Cardiac muscle cell (in vitro differentiated cells and primary cell): ENCODE measurements around the gene TRPV5. TPM values are rescaled to one million over a fixed set of nuclear protein-coding genes. Genes with fewer than 3 reads are reported as not detected.

ENCODE experiments used
- DNase-seq, 2 donors: peaks; one replicate each; pipeline versions ENCODE4 v3.0.0 to v3.0.0-alpha.2; 2010 to 2017; ENCODE audit warnings: low read depth in 1 of 2, low spot score in 1 of 2
- H3K27ac ChIP-seq: fragments of 200-600 bp; sonication (generic); 2 replicates; pipeline ENCODE4 v1.5.1; 2016
- H3K27me3 ChIP-seq: fragments of 200-600 bp; sonication (generic); 2 replicates; pipeline ENCODE4 v1.6.0; 2016; ENCODE audit warnings: control low read depth
- H3K36me3 ChIP-seq: fragments of 200-600 bp; sonication (generic); 2 replicates; pipeline ENCODE4 v1.5.1; 2016; ENCODE audit warnings: control low read depth
- H3K4me1 ChIP-seq: fragments of 200-600 bp; sonication (generic); 2 replicates; pipeline ENCODE4 v1.8.1; 2017; ENCODE audit warnings: low read depth, mild to moderate bottlenecking, mixed run types
- H3K4me3 ChIP-seq: fragments of 200-600 bp; sonication (generic); 2 replicates; pipeline ENCODE4 v1.5.1; 2016; ENCODE audit warnings: mild to moderate bottlenecking
- H3K9me3 ChIP-seq: fragments of 200-600 bp; sonication (generic); 2 replicates; pipeline ENCODE4 v1.5.1; 2017; ENCODE audit warnings: low read depth, mild to moderate bottlenecking, control low read depth
- polyA plus RNA-seq: library from polyadenylated mRNA; unstranded; fragments of >200 nt; fragmentation: Nextera tagmentation; extraction: Ambion mirVana; gene quantifications from 2 replicates; pipeline ENCODE4 v1.2.1, GENCODE V29; 2016
- total RNA-seq: library from RNA; depleted of rRNA; stranded (reverse); fragments of >200 nt; gene quantifications from 2 replicates; pipeline ENCODE4 v1.2.3, GENCODE V29; 2016
- TF ChIP-seq, protein P1 (sequence below): IDR thresholded peaks from 2 replicates; pipeline ENCODE4 v1.5.1; 2012; ENCODE audit warnings: low read depth, mild to moderate bottlenecking, low read length

The TRPV5 gene
- total and polyA plus RNA-seq, 2 experiments from 2014 or later, result not detected

DNA sequence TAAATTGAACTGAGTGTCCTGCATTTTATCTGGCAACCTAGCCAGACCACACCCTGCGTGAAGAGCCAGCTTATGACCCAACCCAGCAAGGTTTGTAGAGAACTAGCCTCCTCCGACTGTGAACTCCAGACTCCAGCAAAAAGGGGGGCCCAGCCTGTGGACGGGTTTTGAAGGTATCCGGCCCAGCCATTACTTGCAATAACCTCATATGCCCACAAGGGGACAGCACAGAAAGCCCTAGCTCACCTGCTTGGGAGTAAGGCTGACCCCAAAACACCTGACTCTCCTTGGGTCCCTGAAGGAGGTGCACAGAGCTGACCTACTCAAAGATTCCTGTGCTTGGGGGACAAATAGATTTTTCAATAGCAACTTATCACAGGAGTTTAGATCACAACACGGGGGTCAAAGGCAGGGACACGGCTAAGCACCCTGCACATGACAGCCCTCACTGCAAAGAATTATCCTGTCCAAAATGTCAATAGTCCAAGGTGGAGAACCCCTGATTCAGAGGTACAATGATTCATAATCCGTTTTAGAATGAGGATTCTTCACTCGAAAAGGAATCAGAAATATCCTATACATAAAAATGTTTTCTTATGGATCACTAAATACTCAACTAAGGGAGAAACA is 52.6 kb downstream of the TRPV5 start:
- H3K36me3 ChIP-seq, result no peaks in the 10 kb centered on the region
- TF ChIP-seq, protein P1, sequence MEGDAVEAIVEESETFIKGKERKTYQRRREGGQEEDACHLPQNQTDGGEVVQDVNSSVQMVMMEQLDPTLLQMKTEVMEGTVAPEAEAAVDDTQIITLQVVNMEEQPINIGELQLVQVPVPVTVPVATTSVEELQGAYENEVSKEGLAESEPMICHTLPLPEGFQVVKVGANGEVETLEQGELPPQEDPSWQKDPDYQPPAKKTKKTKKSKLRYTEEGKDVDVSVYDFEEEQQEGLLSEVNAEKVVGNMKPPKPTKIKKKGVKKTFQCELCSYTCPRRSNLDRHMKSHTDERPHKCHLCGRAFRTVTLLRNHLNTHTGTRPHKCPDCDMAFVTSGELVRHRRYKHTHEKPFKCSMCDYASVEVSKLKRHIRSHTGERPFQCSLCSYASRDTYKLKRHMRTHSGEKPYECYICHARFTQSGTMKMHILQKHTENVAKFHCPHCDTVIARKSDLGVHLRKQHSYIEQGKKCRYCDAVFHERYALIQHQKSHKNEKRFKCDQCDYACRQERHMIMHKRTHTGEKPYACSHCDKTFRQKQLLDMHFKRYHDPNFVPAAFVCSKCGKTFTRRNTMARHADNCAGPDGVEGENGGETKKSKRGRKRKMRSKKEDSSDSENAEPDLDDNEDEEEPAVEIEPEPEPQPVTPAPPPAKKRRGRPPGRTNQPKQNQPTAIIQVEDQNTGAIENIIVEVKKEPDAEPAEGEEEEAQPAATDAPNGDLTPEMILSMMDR, result peak; percentile 92
- peak; percentile 44 to 61 for DNase-seq
- H3K9me3 ChIP-seq, result no peaks in the 10 kb centered on the region
- no peak overlapping the region for H3K4me3 ChIP-seq
- no peak overlapping the region for H3K27ac ChIP-seq
- no peaks in the 10 kb centered on the region for H3K4me1 ChIP-seq
- H3K27me3 ChIP-seq, result no peaks in the 10 kb centered on the region

DNA sequence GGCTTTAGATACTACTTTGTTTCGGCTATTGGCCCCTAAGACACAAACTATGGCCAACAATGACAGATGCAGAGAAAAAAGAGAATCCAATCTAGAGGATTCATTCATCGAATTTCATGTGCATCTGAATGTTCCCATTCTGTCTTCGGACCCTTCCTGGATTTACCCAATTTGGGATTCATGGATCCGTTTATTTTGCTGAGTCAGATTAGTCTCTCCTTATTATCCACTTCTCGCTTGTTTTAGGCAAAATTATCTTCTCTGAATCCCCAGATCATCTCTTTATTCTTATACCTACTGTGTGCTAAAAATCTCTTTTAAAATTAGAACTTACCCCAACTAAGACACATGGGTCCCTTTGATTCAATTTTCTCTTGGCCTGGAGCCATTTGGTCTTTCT is 54.5 kb downstream of the TRPV5 start:
- TF ChIP-seq, protein P1, result no peak
- no peaks in the 10 kb centered on the region for H3K4me1 ChIP-seq
- no peaks in the 10 kb centered on the region for H3K36me3 ChIP-seq
- H3K9me3 ChIP-seq, result no peaks in the 10 kb centered on the region
- H3K27ac ChIP-seq, result no peak overlapping the region
- DNase-seq, result no peak
- H3K27me3 ChIP-seq, result no peaks in the 10 kb centered on the region
- no peak overlapping the region for H3K4me3 ChIP-seq

DNA sequence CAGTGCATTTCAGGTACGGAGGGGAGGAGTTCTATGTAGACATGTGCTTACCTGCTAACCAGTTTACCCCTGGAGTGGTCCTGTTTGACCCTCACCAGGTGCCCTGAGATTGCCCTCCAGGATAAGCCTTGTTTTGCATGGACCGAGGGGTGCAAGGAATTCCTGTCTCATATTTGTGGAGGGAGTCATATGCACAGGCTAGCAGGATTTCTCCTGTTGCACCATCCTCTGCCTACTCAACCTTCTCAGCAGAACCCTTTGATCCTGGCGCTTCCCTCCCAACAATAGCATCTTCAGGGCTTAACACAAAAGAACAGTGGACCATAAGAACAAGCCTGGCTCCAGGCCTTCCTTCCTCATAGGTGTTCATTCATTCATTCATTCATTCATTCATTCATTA is 55.2 kb downstream of the TRPV5 start:
- no peaks in the 10 kb centered on the region for H3K36me3 ChIP-seq
- no peak for DNase-seq
- no peak overlapping the region for H3K27ac ChIP-seq
- TF ChIP-seq, protein P1, result no peak
- H3K9me3 ChIP-seq, result no peaks in the 10 kb centered on the region
- H3K4me1 ChIP-seq, result no peaks in the 10 kb centered on the region
- no peak overlapping the region for H3K4me3 ChIP-seq
- H3K27me3 ChIP-seq, result no peaks in the 10 kb centered on the region

DNA sequence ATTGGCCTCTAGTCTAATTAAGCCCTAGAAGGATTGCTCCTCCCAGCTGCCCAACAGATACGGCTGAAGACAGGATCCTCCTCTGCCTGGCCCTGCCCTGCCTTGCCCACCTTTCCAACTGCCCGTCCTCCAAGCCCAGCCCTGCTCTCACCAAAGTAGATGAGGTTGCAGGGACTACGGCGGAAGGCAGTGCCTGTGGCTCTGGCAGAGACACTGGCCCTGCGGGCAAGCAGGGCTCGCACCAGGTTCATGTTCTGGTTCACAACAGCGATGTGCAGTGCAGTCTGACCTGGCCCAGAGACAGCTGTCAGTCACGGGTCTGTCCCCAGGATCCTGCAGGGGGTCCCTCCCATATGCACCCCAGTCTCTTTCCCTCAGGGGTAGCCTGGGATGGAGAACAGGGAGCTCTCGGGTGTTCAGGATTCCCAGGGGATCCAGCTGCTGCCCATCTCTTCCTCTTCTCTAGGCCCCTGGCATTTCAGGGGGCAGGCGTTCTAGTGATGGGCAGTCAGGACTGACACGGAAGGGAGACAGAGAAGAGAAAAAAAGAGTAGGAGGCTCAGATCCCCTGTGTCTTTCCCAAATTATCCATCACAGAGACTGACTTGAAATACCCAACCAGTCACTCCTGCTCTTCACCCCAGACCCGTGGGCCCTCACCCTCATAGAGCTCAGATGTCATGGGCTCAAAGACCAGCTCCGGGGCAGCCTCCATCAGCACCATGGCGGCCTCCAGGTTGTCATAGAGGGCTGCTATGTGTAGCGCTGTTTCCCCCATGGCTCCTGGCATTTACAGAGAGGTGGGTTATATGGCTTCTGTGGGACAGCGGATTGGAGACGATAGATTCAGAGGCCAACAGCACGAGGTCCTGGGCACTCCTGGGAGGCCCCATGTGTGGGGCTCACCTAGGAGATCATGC is 56.3 kb downstream of the TRPV5 start:
- no peak for DNase-seq

DNA sequence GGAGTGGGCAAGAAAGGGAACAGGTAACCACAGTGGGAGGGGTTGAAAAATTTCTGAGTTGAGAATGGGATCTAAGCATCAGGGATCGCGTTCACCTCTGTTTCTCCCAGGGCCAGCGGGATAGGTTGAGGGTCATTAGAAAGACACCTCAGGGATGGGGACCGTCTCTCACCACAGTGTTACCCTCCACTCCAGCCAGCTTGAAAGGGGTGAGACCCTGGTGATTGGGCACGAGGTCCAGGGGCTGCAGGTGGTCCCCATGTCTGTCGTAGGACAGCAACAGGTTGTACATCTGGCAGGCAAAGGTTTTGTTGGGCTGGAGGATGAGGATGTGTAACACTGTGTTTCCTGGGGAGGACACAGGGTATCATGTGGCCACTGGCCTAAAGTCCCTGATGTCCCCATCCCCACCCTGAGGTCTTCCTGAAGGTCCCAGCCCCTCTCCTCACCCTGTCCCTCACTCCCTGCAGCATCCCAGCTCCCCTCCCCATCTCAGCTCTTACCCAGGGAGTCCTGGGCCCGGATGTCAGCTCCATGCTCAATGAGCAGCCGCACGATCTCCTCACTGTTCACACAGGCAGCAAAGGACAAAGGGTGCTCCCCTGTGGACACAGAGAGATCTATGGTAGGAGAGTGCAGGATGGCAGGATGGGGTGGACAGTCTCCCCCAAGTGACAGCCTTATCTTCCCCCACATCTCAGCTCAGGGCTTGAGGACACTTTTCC is 57.1 kb downstream of the TRPV5 start:
- Histone ChIP-seq H3K36me3 (no peaks in the 10 kb centered on the region), H3K4me1 (no peaks in the 10 kb centered on the region), H3K9me3 (no peaks in the 10 kb centered on the region), H3K27me3 (no peaks in the 10 kb centered on the region), H3K4me3 (no peak overlapping the region), H3K27ac (no peak overlapping the region)
- no peak for DNase-seq
- TF ChIP-seq, protein P1, result no peak

More for the DNA sequence above, 56.3 kb downstream of the TRPV5 start:
- H3K9me3 ChIP-seq, result no peaks in the 10 kb centered on the region
- no peaks in the 10 kb centered on the region for H3K27me3 ChIP-seq
- no peaks in the 10 kb centered on the region for H3K4me1 ChIP-seq
- no peaks in the 10 kb centered on the region for H3K36me3 ChIP-seq
- H3K27ac ChIP-seq, result no peak overlapping the region
- no peak overlapping the region for H3K4me3 ChIP-seq
- TF ChIP-seq, protein P1, result no peak
